ENCODE measurements around the gene RNFT2. TPM values are rescaled to one million over a fixed set of nuclear protein-coding genes. Genes with fewer than 3 reads are reported as not detected.
"Not testable (repeated sequence)": the region's sequence is repeated elsewhere in the genome, so short reads cannot be mapped to it uniquely, and the experiment has no call there.

RNFT2 gene
- total RNA-seq, 2 experiments from 2014 or later = 15.8 to 15.9 TPM

- Mint-ChIP-seq H3K4me3 (no peak overlapping the region), H3K9me3 (no peaks in the 10 kb centered on the region), H3K36me3 (no peaks in the 10 kb centered on the region), H3K27me3 (no peaks in the 10 kb centered on the region), H3K4me1 (ENCODE audit: low read depth) (no peaks in the 10 kb centered on the region), H3K27ac (no peak overlapping the region)
- no peak for DNase-seq
- intact Hi-C loops (cut with micrococcal nuclease) = no loop called here
- POLR2A ChIA-PET = no interaction called here
- CTCF ChIA-PET = no interaction called here
Observed at GRCh38 chr12:116807546-116807945, 69.4 kb downstream of the RNFT2 start.

- ChIA-PET CTCF (no interaction called here), POLR2A (no interaction called here)
- no peaks in the 10 kb centered on the region for H3K4me1 Mint-ChIP-seq (ENCODE audit: low read depth)
- H3K36me3 Mint-ChIP-seq = no peaks in the 10 kb centered on the region
- no peak overlapping the region for H3K4me3 Mint-ChIP-seq
- no peak for DNase-seq
- H3K27me3 Mint-ChIP-seq = no peaks in the 10 kb centered on the region
- intact Hi-C loops (cut with micrococcal nuclease) = no loop called here
- H3K27ac Mint-ChIP-seq = no peak overlapping the region
- H3K9me3 Mint-ChIP-seq = no peaks in the 10 kb centered on the region
Observed at GRCh38 chr12:116808113-116809105, 70.3 kb downstream of the RNFT2 start.

GRCh38 chr12:116812238-116812637 lies 74.1 kb downstream of the RNFT2 start:
- intact Hi-C loops (cut with micrococcal nuclease) = no loop called here
- H3K4me1 Mint-ChIP-seq (ENCODE audit: low read depth) = no peaks in the 10 kb centered on the region
- no peaks in the 10 kb centered on the region for H3K9me3 Mint-ChIP-seq
- H3K4me3 Mint-ChIP-seq = no peak overlapping the region
- ChIA-PET POLR2A (no interaction called here), CTCF (no interaction called here)
- H3K27ac Mint-ChIP-seq = no peak overlapping the region
- H3K27me3 Mint-ChIP-seq = no peaks in the 10 kb centered on the region
- no peak for DNase-seq
- no peaks in the 10 kb centered on the region for H3K36me3 Mint-ChIP-seq

GRCh38 chr12:116813271-116814041 lies 75.3 kb downstream of the RNFT2 start:
- POLR2A ChIA-PET = no interaction called here
- Mint-ChIP-seq H3K27me3 (no peaks in the 10 kb centered on the region), H3K36me3 (no peaks in the 10 kb centered on the region), H3K4me3 (no peak overlapping the region), H3K9me3 (no peaks in the 10 kb centered on the region), H3K4me1 (ENCODE audit: low read depth) (peaks cover 7% of the 10 kb centered on the region), H3K27ac (no peak overlapping the region)
- CTCF ChIA-PET = no interaction called here
- intact Hi-C loops (cut with micrococcal nuclease) = no loop called here
- no peak for DNase-seq

GRCh38 chr12:116814766-116815165 lies 76.7 kb downstream of the RNFT2 start:
- H3K4me1 Mint-ChIP-seq (ENCODE audit: low read depth) = peaks cover 13% of the 10 kb centered on the region
- POLR2A ChIA-PET, CTCF ChIA-PET, H3K36me3 Mint-ChIP-seq, DNase-seq, H3K27me3 Mint-ChIP-seq, H3K27ac Mint-ChIP-seq, H3K9me3 Mint-ChIP-seq, H3K4me3 Mint-ChIP-seq: not testable (repeated sequence)
- intact Hi-C loops (cut with micrococcal nuclease) = loop anchor here (5.0 kb wide), 2 partner anchors 378 to 537 kb away; partner anchors contain the start of genes FBXO21 and MED13L

GRCh38 chr12:116818341-116818856 lies 80.3 kb downstream of the RNFT2 start:
- Mint-ChIP-seq H3K9me3 (no peaks in the 10 kb centered on the region), H3K27ac (peak overlapping the region; percentile 85), H3K4me1 (ENCODE audit: low read depth) (peaks cover 15% of the 10 kb centered on the region), H3K36me3 (no peaks in the 10 kb centered on the region), H3K27me3 (no peaks in the 10 kb centered on the region), H3K4me3 (peak overlapping the region; percentile 93)
- intact Hi-C loops (cut with micrococcal nuclease) = loop anchor here (5.0 kb wide), 2 partner anchors 374 to 541 kb away; partner anchors contain the start of genes FBXO21 and MED13L
- POLR2A ChIA-PET = no interaction called here
- CTCF ChIA-PET = interaction anchor here (0.5 to 1.0 kb wide), 2 partner anchors 45 to 80 kb away, joined by 3 to 4 read pairs; partner anchors contain the start of genes RNFT2 and SPRING1
- peak; percentile 29 for DNase-seq

- DNase-seq = peak; percentile 92
- CTCF ChIA-PET = interaction anchor here (0.5 to 1.0 kb wide), 3 partner anchors 15 to 81 kb away, joined by 3 to 4 read pairs (median 4); partner anchors contain the start of genes RNFT2 and SPRING1
- POLR2A ChIA-PET = interaction anchor here (0.6 to 1.0 kb wide), 2 partner anchors 14 to 92 kb away, joined by 3 read pairs; partner anchors contain the start of gene FBXW8
- peak overlapping the region; percentile 93 for H3K4me3 Mint-ChIP-seq
- no peaks in the 10 kb centered on the region for H3K9me3 Mint-ChIP-seq
- peak overlapping the region; percentile 85 for H3K27ac Mint-ChIP-seq
- intact Hi-C loops (cut with micrococcal nuclease) = loop anchor here (1.0 to 5.0 kb wide), 3 partner anchors 81 to 542 kb away; partner anchors contain the start of genes FBXO21, MED13L, RNFT2 and SPRING1
- H3K36me3 Mint-ChIP-seq = no peaks in the 10 kb centered on the region
- no peaks in the 10 kb centered on the region for H3K27me3 Mint-ChIP-seq
- peaks cover 15% of the 10 kb centered on the region for H3K4me1 Mint-ChIP-seq (ENCODE audit: low read depth)
Observed at GRCh38 chr12:116818948-116819832, 81.1 kb downstream of the RNFT2 start.

- intact Hi-C loops (cut with micrococcal nuclease) = no loop called here
- Mint-ChIP-seq H3K27me3 (no peaks in the 10 kb centered on the region), H3K27ac (no peak overlapping the region), H3K4me1 (ENCODE audit: low read depth) (peaks cover 15% of the 10 kb centered on the region), H3K4me3 (peak overlapping the region; percentile 7), H3K9me3 (peaks cover 3% of the 10 kb centered on the region), H3K36me3 (no peaks in the 10 kb centered on the region)
- DNase-seq = no peak
- ChIA-PET CTCF (interaction anchor here (0.6 kb wide), 1 partner anchor 14 kb away, joined by 4 read pairs; no protein-coding TSS in a partner anchor), POLR2A (interaction anchor here (0.6 to 1.0 kb wide), 2 partner anchors 15 to 91 kb away, joined by 3 read pairs; partner anchors contain the start of gene FBXW8)
Observed at GRCh38 chr12:116820064-116820656, 82.0 kb downstream of the RNFT2 start.

GRCh38 chr12:116821291-116821690 lies 83.2 kb downstream of the RNFT2 start:
- Mint-ChIP-seq H3K4me3 (no peak overlapping the region), H3K27ac (no peak overlapping the region), H3K36me3 (no peaks in the 10 kb centered on the region), H3K4me1 (ENCODE audit: low read depth) (peaks cover 15% of the 10 kb centered on the region), H3K27me3 (no peaks in the 10 kb centered on the region), H3K9me3 (peaks cover 3% of the 10 kb centered on the region)
- CTCF ChIA-PET = no interaction called here
- POLR2A ChIA-PET = no interaction called here
- DNase-seq = no peak
- intact Hi-C loops (cut with micrococcal nuclease) = no loop called here

GRCh38 chr12:116827432-116827831 lies 89.3 kb downstream of the RNFT2 start:
- H3K36me3 Mint-ChIP-seq = no peaks in the 10 kb centered on the region
- no peak for DNase-seq
- no peaks in the 10 kb centered on the region for H3K27me3 Mint-ChIP-seq
- no peaks in the 10 kb centered on the region for H3K4me1 Mint-ChIP-seq (ENCODE audit: low read depth)
- intact Hi-C loops (cut with micrococcal nuclease) = no loop called here
- H3K9me3 Mint-ChIP-seq = peaks cover 3% of the 10 kb centered on the region
- POLR2A ChIA-PET = no interaction called here
- H3K27ac Mint-ChIP-seq = no peak overlapping the region
- H3K4me3 Mint-ChIP-seq = no peak overlapping the region
- CTCF ChIA-PET = no interaction called here

- ChIA-PET POLR2A (no interaction called here), CTCF (no interaction called here)
- H3K27ac Mint-ChIP-seq = no peak overlapping the region
- no peaks in the 10 kb centered on the region for H3K9me3 Mint-ChIP-seq
- H3K27me3 Mint-ChIP-seq = no peaks in the 10 kb centered on the region
- H3K36me3 Mint-ChIP-seq = peaks cover 7% of the 10 kb centered on the region
- H3K4me3 Mint-ChIP-seq = no peak overlapping the region
- no peaks in the 10 kb centered on the region for H3K4me1 Mint-ChIP-seq (ENCODE audit: low read depth)
- DNase-seq = no peak
- intact Hi-C loops (cut with micrococcal nuclease) = no loop called here
Observed at GRCh38 chr12:116832353-116832752, 94.2 kb downstream of the RNFT2 start.

Data from activated CD4-positive, alpha-beta memory T cell treated with anti-CD3 and anti-CD28 coated beads for 36 hours (primary cell).